CD4-positive, alpha-beta T cell treated with Interferon alpha-2 for 1 hour (primary cell): ENCODE data around the gene RIPPLY2.
"Not testable (repeated sequence)": the region's sequence is repeated elsewhere in the genome, so short reads cannot be mapped to it uniquely, and the experiment has no call there.

Source experiments
- DNase-seq, 2 donors: peaks; one replicate each; pipeline ENCODE4 v3.0.0-alpha.2; 2020 to 2022

Gene RIPPLY2

DNA sequence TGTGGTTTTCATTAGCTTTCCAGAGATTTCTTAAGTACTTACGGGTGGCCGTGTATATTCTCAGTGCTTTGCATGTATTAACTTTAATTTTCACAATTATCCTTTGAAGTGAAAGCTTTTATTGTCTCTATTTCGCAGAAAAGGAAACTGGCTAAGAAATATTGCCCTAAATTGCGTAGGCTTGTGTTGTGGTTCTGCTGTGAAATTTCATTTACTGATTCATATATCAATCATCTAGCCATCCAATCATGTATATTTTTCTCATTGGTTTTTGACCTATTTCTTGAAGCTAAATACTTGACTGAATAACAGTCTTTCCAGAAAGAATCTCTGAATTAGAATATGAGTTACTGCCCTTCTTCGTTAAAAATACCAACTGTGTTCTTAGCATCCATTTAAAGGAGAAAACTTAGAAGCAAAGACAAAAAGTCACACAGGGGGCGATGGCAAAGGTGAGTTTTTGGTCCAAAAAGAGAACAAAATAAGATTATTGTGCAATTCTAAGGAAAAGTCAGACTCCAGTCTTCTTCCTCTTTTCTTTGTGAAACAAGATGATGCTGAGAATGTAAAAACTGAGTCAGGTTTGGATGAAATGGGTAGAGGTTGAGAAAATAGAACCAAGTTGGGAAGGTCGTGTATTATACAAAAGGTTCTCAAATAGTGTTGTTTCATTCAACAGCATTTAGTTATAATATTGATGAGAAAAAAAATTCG is 7.8 kb downstream of the RIPPLY2 start:
- DNase-seq = peak in 1 of 2 donors; percentile 7

DNA sequence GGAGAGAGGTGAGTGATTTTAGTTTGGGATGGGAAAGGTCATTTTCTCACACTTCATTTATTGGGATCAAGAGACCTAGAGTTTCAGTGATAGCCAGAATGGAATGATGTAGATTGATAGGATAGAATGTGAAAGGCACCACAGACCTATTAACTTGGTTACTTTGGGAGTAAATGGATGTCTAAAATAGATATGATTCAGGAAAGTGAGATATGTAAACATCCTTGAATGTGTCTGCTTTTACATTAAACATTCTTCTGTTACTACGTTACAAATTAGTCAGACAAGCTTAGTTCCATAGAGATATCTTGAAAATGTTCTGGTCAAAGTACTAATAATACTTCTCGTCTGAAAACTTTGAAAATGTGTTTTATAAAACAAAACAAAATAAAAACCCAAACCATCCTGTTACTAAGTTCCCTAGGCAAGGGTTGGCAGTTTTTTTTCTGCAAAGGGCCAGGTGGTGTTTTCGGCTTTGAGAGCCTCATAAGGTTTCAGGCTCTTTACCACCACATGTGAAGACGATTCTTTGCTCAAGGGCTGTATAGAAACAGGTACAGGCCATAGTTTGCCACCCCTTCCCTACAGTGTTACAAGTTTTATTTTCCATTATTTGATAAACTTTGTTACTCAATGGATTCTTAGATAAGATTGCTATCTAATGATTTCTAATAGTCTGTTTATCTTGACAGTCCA is 9.8 kb downstream of the RIPPLY2 start:
- DNase-seq = no peak

DNA sequence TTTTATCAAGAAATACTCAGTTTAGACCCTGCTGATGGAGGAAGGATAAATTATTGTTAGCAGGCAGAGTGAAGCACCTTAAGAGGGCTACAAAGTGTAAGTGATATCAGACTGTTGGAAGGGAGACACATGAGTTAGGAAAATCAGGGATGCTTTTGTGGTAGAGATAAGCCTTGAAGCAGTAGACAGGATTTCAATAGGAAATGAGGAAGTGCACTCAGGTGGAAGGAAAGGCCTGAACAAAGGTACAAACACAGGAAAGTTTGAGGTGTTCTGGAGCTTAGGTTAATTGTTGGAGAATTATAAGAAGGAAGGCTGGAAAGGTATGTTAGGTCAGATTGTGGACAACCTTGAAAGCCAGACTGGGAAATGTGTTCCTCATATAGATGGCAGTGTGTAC is 13.9 kb downstream of the RIPPLY2 start:
- no peak for DNase-seq

DNA sequence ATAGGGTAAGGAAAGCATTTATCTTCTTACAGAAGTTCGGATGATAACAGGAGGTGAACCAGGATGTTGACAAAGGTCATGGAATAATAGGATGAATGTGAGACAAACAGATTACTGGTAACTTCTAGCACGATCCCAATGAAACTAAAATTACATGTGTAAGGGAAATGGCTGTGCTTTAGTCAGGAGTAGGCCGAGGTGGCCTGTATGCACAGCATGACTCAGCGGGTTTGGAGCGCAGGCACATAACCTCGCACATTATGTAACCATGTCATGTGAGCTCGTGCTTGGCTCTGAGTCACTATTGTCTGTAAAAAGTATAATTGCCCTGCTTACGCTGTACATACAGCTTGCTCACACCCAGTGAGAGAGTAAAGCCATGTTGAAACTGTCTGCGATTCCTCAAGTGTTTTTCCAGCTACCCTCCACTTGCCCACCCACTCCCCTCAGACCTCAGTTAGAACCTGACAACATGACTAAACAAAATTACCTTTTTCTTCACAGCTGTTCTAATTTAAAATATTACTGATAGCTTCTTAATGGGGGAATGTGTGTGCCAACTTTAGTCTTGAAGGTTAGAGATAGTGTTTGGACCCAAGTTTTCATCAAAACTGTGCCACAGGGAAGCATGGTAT is 14.5 kb downstream of the RIPPLY2 start:
- peak; percentile 30 to 67 for DNase-seq

DNA sequence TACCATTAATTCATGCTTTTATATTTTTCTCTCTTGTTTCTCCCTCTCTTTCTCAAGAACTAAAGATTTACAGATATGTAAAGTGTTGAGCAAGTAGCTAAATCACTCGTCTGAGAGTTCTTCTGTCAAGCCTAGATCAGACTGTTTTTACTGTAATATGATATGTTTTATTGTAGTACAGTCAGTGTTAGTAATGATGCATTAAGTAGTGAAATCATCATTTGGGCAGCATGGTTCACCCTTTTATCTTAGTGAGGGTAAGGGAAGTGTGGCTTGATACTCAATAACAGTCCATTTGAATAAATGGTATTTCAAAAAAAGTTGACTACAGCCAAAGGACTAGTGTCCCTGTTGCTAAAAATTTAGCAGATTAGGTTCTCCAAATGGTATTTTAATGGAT is 15.5 kb downstream of the RIPPLY2 start:
- DNase-seq = no peak

DNA sequence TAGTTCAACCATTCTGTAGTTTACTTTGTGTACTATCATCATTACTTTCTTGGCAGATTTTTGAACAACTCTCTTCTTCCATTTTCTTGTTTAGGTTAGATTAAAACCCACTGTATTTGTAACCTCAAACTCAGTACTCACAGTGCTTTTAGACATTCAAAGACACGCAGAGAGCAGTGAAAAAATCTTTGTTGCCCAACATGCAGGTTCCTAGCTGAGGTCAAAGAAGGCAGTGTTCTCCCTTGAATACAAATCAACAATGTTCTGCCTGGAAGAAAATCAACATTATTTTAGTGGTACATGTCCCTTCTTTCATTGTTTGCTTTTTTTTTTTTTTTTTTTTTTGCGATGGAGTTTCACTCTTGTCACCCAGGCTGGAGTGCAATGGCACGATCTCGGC is 17.5 kb downstream of the RIPPLY2 start:
- DNase-seq = no peak

DNA sequence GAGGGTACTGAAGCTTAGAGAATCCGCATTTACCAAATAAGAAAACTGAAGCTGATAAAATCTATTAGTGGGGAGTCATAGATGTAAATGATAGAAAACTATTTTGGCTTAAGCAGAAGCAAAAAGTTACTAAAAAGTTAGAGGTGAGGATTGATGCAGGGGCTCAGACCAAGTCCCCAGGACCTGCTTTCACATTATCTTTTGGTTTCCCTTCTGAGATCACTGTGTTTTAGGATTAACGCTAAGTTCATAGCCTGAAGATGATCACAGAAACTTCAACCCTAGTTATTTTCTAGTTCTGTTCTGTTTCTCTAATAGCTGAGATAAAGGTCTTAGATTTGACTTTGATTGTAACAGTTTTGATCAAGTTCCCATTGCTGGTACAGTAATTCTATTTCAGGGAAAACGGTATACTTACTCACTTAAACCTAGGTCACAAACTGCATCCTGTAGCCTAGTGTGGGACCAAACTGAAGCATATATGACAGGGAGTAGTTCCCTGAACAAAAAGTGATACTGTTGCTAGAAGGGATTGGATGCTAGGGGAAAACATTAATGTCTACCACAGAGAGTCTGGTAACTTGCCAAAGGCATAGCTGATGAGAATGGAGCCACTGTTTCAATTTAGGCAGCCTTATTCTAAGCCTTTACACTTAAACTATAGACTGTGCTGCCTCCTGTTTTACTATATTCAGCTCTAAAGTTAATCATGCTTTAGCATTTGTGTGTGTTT is 19.4 kb downstream of the RIPPLY2 start:
- no peak for DNase-seq

DNA sequence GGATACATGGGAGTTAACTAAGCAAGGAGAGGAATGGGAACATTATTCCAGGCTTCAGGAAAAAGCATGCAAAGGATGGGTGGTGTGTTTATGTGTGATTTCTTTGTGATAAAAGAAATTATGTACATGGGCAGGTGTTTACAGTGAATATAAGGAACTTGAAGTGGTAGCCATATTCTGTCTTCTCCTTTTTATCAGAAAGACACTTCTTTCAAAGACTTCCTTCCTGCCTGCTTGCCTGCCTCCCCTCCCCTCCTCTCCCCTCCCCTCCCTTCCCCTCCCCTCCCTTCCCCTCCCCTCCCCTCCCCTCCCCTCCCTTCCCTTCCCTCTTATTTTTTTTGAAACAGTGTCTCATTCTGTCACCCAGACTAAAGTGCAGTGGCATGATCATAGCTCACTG is 20.7 kb downstream of the RIPPLY2 start:
- no peak for DNase-seq

DNA sequence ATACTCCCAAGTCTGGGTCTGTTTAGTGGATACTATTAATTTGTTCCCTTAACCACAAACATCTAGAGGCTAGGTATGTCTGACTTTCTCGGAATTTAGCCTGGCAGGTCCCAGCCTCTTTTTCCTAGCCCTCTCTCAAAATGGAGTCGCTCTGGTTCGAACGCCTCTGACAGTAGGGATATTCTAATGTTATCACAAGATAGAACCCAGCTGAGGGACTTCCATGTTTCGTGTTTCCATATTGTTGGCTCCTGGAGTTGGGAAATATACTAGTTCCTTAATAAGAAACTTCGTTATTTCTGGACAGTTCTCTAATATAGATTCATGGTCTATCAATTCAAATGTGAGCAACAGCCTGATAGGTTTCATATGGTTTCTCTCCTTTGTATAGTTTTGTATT is 22.7 kb downstream of the RIPPLY2 start:
- DNase-seq = no peak

DNA sequence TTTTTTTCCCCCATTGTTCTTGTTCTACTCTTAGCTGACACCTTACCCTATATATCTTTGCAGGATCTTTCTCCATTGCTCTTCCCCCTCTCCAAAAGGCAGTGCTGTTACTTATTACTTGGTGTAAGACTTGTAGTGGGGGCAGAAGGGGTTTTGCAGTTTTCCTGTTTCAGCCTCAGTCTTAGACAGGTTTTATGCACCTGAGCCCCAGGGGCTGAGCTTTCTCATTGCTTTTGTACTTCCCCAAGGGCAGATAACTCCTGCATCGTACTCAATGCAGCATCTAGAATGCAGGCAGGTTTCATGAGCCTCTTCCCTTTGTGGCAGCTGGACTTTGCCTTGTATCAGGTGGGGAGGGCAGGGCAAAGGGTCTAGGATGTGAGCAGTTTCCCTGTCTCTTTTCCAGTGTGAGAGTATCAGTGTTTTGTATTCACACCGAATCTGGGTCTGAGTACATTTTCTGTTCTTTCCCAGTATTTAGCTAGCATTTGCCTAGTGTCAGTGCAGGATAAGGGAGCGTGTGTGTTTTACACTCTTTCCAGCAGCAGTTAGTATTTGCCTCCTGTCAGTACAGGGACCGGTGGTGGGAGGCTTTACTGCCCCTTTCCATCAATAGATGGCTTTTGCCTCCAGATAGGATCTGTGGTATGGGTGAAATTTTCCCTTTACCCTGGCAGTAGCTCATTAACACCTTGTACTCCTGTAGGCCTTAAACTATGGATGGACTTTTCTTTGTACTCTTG is 25.9 kb downstream of the RIPPLY2 start:
- DNase-seq = no peak

DNA sequence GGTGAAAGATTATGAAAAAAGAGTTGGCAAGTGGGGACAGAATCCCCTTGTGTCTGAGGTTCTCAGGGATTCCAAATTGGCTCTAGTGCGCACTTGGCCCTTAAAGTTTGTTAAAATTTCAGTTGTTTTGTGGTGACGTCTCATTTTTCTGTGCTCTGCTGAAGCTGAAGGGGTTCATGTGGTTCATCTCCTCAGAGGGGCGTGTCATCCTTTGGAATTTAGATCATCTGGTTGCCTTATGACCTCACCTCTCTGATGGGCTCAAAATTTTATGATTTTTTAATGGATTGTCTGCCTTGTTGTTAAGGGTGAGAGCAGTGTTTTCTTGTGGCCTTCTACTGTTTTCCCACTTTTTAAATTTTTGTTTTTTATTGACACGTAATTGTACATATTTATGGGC is 26.6 kb downstream of the RIPPLY2 start:
- DNase-seq = no peak

DNA sequence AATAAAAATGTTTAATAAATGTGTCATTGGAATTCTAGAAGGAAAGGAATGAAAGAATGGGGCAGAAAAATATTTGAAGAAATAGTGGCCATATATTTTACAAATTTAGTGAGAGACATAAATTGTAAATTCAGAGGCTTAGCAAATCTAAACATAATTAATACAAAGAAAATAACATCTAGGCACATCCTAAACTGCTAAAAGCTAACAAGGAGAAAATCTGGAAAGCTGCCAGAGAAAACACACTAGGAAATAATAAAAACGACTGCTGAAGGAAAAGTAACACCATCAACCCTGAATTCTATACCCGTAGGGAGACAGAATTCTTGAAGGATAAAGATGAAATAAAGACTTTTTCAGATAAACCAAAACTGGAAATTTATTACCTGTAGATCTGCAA is 30.1 kb downstream of the RIPPLY2 start:
- no peak for DNase-seq

DNA sequence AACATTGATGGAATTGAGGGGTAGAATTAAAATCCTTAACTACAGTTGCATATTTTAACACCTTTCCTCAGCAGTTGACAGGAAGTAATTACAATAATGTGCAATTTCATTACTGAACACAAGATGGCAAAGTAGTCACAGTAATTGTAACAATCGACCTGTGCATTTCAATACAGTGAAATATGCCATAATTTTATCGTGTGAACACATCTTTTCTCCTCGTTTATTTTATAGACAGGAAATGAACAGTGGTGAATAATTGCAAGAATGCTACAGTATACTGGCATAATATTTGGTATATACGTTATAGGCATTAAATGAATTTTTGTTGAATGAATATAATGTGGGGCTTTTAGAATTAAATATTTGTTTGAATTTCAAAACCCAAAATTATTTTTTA is 31.4 kb downstream of the RIPPLY2 start:
- DNase-seq = peak in 1 of 2 donors; percentile 62

DNA sequence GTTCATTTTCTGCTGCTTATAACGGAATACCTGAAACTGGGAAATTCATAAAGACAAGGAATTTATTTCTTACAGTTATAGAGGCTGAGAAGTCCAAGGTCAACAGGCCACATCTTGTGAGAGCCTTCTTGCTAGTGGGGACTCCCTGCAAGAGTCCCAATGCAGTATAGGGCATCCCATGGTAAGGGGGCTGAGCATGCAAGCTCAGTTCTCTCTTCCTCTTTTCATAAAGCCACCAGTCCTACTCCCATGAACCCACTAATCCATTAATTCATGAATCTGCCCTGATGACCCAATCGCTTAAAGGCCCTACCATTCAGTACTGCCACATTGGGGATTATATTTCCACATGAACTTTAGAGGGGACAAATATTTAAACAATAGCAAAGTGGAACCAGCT is 32.8 kb downstream of the RIPPLY2 start:
- DNase-seq = no peak

DNA sequence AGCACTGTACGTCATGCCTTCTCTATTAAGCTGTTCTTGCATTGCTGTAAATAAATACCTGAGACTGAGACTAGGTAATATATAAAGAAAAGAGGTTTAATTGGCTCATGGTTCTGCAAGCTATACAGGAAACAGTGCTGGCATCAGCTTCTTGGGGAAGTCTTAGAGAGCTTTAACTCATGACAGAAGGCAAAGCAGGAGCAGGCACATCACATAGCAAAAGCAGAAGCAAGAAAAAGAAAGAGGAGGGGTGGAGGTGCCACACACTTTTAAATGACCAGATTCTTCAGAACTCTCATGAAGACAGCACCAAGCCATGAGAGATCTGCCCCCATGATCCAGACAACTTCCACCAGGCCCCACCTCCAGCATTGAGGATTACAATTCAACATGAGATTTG is 36.5 kb downstream of the RIPPLY2 start:
- no peak for DNase-seq

DNA sequence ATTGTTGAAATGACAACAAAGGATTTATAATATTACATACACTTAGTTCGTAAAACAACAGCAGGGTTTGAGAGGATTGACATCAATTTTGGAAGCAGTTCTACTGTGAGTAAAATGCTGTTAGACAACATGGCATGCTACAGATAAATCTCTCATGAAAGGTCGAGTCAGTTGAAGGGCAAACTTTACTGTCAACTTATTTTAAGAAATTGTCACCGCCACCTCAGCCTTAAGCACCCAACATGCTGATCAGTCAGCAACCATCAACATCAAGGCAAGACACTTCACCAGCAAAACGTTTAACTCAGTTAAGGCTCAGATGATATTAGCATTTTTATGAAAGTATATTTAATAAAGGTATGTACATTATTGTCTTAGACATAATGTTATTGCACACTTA is 37.4 kb downstream of the RIPPLY2 start:
- DNase-seq = no peak

DNA sequence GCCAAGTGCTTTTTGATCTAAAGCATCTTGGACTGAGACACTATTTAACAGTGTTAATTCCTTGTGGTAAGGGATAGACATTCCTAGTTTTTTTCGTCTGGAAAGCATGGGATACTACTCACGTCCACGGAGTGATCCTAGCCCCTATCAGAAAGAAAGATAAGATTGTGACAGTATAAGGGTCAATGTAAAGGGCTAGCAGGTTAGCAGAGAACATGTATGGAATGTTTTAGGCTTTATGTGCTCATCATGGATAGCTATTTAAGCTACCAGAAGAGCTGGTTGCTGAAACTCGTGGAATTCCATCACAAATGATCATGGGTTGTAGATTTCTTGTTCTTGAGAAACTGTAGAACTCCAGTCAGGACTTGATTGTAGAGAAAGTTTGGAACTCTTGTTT is 38.4 kb downstream of the RIPPLY2 start:
- DNase-seq = no peak

DNA sequence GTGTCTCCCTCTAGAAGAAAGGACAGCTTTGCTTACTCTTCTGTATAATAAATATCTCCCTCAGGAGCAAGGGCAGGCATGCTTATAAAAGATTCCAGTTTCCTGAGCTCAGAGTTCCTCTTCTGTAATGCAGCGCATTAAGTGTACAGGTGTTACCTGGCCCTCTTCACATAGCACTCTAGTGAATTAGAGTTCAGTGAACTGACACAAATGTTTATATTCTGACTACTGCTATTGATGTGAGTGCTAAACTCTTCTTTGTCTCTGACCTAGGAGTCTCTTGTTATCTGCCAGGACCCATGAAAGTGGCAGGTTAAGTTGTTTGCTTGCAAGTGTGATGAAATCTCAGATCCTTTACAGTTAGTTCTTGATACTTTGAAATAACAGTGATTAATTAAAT is 39.9 kb downstream of the RIPPLY2 start:
- DNase-seq = no peak

DNA sequence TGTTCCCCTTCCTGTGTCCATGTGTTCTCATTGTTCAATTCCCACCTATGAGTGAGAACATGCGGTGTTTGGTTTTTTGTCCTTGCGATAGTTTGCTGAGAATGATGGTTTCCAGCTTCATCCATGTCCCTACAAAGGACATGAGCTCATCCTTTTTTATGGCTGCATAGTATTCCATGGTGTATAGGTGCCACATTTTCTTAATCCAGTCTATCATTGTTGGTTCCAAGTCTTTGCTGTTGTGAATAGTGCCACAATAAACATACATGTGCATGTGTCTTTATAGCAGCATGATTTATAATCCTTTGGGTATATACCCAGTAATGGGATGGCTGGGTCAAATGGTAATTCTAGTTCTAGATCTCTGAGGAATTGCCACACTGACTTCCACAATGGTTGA is 43.9 kb downstream of the RIPPLY2 start:
- not testable (repeated sequence) for DNase-seq

DNA sequence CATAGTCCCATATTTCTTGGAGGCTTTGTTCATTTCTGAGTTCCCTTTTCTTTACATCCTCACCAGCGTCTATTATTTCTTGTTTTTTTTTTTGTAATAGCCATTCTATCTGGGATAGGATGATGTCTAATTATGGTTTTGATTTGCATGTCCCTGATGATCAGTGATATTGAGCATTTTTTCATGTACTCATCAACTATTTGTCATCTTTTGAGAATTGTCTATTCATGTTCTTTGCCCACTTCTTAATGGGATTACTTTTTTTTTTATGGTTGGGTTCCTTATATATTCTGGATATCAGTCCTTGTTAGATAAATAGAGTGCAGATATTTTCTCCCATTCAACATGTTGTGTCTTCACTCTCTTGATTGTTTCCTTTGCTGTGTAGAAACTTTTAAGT is 48.5 kb downstream of the RIPPLY2 start:
- no peak for DNase-seq

DNA sequence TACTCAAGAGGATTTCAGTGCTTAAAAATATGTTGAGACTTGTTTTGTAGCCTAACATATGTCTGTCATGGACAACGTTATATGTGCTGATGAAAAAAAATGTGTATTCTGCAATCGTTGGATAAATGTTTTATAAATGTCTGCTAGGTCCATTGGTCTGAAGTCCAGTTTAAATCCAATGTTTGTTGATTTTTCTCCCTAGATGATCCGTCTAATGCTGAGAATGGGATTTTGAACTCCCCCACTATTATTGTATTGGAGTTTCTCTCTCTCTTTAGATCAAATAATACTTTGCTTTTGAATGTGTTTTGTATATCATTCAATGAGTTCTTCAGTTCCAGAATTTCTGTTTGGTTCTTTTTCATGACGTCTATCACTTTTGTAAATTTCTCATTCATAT is 51.2 kb downstream of the RIPPLY2 start:
- no peak for DNase-seq

DNA sequence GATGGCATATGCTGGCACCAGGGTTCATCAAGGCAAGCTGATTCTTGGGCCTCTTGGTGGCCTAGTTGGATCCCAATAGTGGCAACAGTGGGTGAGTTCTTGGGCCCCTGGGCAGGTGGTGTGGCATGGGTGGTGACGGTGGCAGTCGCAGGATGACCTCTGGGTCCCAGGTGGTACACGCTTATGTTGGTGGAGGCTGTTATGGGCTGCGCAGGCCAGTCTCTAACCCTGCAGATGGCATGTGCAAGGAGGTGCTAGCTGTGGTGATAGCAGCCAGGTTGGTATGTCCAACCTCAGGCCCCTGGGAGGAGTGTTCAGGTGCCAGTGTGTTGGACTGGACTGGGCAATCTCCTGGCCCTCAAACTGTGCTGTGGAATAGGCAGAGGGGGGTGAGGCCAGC is 52.5 kb downstream of the RIPPLY2 start:
- no peak for DNase-seq
